Hepatocyte (in vitro differentiated cells): ENCODE results near the gene TRPM2.

Experiments used
- CTCF ChIP-seq: fragments of 200-600 bp; sonication (generic); IDR thresholded peaks from 2 replicates; pipeline ENCODE4 v1.5.1; 2016; ENCODE audit warnings: antibody characterized with exemption, mild to moderate bottlenecking; ENCODE audit not compliant: poor library complexity
- EZH2 ChIP-seq: fragments of 200-600 bp; sonication (generic); IDR thresholded peaks from 2 replicates; pipeline ENCODE4 v1.6.1; 2016; ENCODE audit warnings: antibody characterized with exemption, mild to moderate bottlenecking, borderline replicate concordance
- EZH2phosphoT487 ChIP-seq: fragments of 200-600 bp; sonication (generic); IDR thresholded peaks from one replicate; pipeline ENCODE4 v1.6.1; 2018; ENCODE audit warnings: antibody characterized with exemption, mild to moderate bottlenecking, low read depth, moderate library complexity; ENCODE audit not compliant: unreplicated experiment, severe bottlenecking

DNA sequence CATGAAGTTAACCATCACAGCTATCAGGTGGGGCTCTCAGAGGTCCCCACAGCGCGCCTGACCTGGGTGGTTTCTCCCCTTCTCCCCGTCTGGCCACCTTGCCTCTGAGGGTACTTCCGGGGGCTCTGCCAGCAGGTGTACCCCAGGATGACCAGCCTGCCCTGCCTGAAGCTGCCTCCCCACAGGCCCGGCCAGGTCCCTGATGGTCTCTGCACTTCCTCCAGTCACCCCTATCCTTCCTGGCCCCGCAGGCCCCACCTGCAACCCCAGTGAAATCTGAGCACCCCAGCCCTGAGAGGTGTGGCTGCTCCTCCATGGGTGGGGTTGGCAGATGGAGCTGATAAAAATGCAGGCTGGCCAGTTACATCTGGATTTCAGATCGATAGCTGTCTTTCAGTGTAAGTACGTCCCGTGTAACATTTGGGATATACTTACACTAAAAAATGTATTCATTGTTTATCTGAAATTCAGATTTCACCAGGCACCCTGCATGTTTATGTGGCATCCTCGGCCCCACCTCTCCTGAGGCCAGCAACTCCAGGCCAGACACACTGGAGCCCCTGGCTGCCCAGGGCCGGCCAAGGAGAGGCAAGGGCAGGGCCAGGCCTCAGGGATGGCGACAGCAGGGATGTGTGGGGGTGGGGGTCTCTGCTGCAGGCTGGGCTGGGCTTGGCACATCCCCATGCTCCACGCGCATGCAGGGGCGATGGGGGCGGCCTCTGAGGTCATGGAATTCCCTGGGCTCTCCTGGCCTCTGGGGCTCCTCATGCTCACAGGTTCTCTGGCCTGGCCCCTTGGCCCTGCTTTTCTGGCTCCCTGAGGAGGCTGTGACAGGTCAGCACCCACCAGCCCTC lies 127.0 kb downstream of the TRPM2 start:
- TF ChIP-seq EZH2phosphoT487 (no peak), EZH2 (no peak), CTCF (no peak)
